H1 (cell line): ENCODE results near the gene VWA3B. TPM values are rescaled to one million over a fixed set of nuclear protein-coding genes. Genes with fewer than 3 reads are reported as not detected.

Experiments
- CTCF ChIA-PET: fragments of 300-600 bp; sonication (Branson Sonifier 250); formaldehyde crosslinking; loops from one replicate; lab custom pipeline; 2021; ENCODE audit not compliant: partially characterized antibody; lab: Charles Lee
- POLR2A ChIA-PET: fragments of 300-600 bp; sonication (Branson Sonifier 250); formaldehyde crosslinking; loops from one replicate; lab custom pipeline; 2021; ENCODE audit warnings: inconsistent platforms; ENCODE audit not compliant: partially characterized antibody; lab: Charles Lee
- DNase-seq, 2 experiments: peaks; one replicate each; pipeline versions ENCODE4 v3.0.0 to v3.0.0-alpha.2; 2010 to 2022; ENCODE audit warnings: low spot score in 2 of 2, low read depth in 1 of 2, mixed read lengths in 1 of 2
- FAIRE-seq: peaks from 2 replicates; lab custom pipeline; 2011; peaks lifted over from hg19 to GRCh38; lab: Jason Lieb, UNC
- H2AFZ ChIP-seq: 2 replicates; pipeline ENCODE4 v1.8.1; 2012; ENCODE audit warnings: low read length, inconsistent platforms
- H2AK5ac ChIP-seq: 2 replicates; pipeline ENCODE4 v1.6.1; 2013; ENCODE audit warnings: low read depth, low read length
- H2BK120ac ChIP-seq: replicated peaks from 2 replicates; pipeline ENCODE3; 2013; ENCODE audit warnings: low read depth, low read length, inconsistent platforms
- H2BK12ac ChIP-seq: 2 replicates; pipeline ENCODE4 v1.6.1; 2013; ENCODE audit warnings: low read depth, low read length
- H2BK15ac ChIP-seq: 2 replicates; pipeline ENCODE4 v1.6.1; 2013; ENCODE audit warnings: low read length
- H2BK20ac ChIP-seq: 2 replicates; pipeline ENCODE4 v1.6.1; 2013; ENCODE audit warnings: low read length
- H2BK5ac ChIP-seq: 2 replicates; pipeline ENCODE4 v1.6.1; 2013; ENCODE audit warnings: low read depth, low read length
- H3K14ac ChIP-seq: 2 replicates; pipeline ENCODE4 v1.6.1; 2013; ENCODE audit warnings: inconsistent platforms; ENCODE audit not compliant: insufficient read length
- H3K18ac ChIP-seq: 2 replicates; pipeline ENCODE4 v1.6.1; 2013; ENCODE audit warnings: low read length; ENCODE audit errors: extremely low read depth
- H3K23ac ChIP-seq: 2 replicates; pipeline ENCODE4 v1.6.1; 2013; ENCODE audit warnings: inconsistent platforms; ENCODE audit not compliant: insufficient read length
- H3K23me2 ChIP-seq: 2 replicates; pipeline ENCODE4 v1.6.1; 2013; ENCODE audit warnings: low read depth, low read length
- H3K27ac ChIP-seq: 2 replicates; pipeline ENCODE4 v1.6.1; 2011; ENCODE audit warnings: low read depth, low read length, inconsistent platforms
- H3K27me3 ChIP-seq, 4 experiments: replicated peaks in 1 of 4; 1 replicate in 1 of 4; 2 replicates in 3 of 4; pipeline versions ENCODE4 v1.6.1 to v1.8.1; 2011 to 2013; ENCODE audit warnings: low read length in 3 of 4, mild to moderate bottlenecking in 3 of 4, inconsistent platforms in 2 of 4, mixed read lengths in 2 of 4, moderate library complexity in 1 of 4; ENCODE audit not compliant: control insufficient read depth in 3 of 4, insufficient read depth in 3 of 4; ENCODE audit errors: extremely low read depth in 1 of 4
- H3K36me3 ChIP-seq, 4 experiments: 2 replicates each; pipeline versions ENCODE4 v1.6.1 to v1.8.1; 2011 to 2013; ENCODE audit warnings: mild to moderate bottlenecking in 4 of 4, low read length in 3 of 4, moderate library complexity in 2 of 4, control low read depth in 1 of 4, inconsistent platforms in 1 of 4; ENCODE audit not compliant: insufficient read depth in 4 of 4, control insufficient read depth in 2 of 4
- H3K4ac ChIP-seq: replicated peaks from 2 replicates; pipeline ENCODE3; 2013; ENCODE audit warnings: low read length, low read depth, mixed read lengths, inconsistent platforms; ENCODE audit not compliant: insufficient read length
- H3K4me1 ChIP-seq, 4 experiments: replicated peaks in 1 of 4; 1 replicate in 1 of 4; 2 replicates in 3 of 4; pipeline versions ENCODE4 v1.6.1 to v1.8.1; 2011 to 2013; ENCODE audit warnings: low read length in 3 of 4, inconsistent platforms in 2 of 4, mixed read lengths in 1 of 4; ENCODE audit not compliant: insufficient read depth in 4 of 4, control insufficient read depth in 3 of 4
- H3K4me2 ChIP-seq, 2 experiments: 2 replicates each; pipeline versions ENCODE4 v1.6.1 to v1.8.1; 2011 to 2013; ENCODE audit warnings: low read depth in 2 of 2, low read length in 2 of 2, control low read depth in 1 of 2, inconsistent platforms in 1 of 2, mild to moderate bottlenecking in 1 of 2; ENCODE audit not compliant: insufficient read depth in 1 of 2
- H3K4me3 ChIP-seq, 4 experiments: fragments of 200-600, 300-600 bp in 1 of 4; sonication (generic), shearing (Covaris generic), sonication (Bioruptor Twin) in 1 of 4; 2 replicates each; pipeline versions ENCODE4 v1.5.1 to v1.8.1; 2011 to 2016; ENCODE audit warnings: low read length in 4 of 4, low read depth in 3 of 4, control low read depth in 2 of 4, inconsistent platforms in 2 of 4, mild to moderate bottlenecking in 2 of 4, mixed read lengths in 1 of 4, moderate library complexity in 1 of 4; ENCODE audit not compliant: insufficient read depth in 2 of 4; ENCODE audit errors: extremely low read depth in 1 of 4
- H3K56ac ChIP-seq: replicated peaks from 2 replicates; pipeline ENCODE3; 2013; ENCODE audit warnings: low read depth, mild to moderate bottlenecking, mixed read lengths, low read length, inconsistent platforms; ENCODE audit not compliant: insufficient read length
- H3K79me1 ChIP-seq: 2 replicates; pipeline ENCODE4 v1.6.1; 2013; ENCODE audit warnings: low read depth, low read length, control low read depth
- H3K79me2 ChIP-seq, 2 experiments: 2 replicates each; pipeline versions ENCODE4 v1.6.1 to v1.8.1; 2012 to 2013; ENCODE audit warnings: low read length in 2 of 2, mild to moderate bottlenecking in 2 of 2, inconsistent platforms in 1 of 2; ENCODE audit not compliant: insufficient read depth in 2 of 2, control insufficient read depth in 1 of 2
- H3K9ac ChIP-seq, 4 experiments: replicated peaks in 1 of 4; 1 replicate in 1 of 4; 2 replicates in 3 of 4; pipeline versions ENCODE4 v1.6.1 to v1.8.1; 2011 to 2013; ENCODE audit warnings: low read depth in 3 of 4, low read length in 3 of 4, control low read depth in 2 of 4, mild to moderate bottlenecking in 2 of 4, moderate library complexity in 2 of 4, inconsistent platforms in 1 of 4; ENCODE audit errors: extremely low read depth in 1 of 4
- H3K9me3 ChIP-seq, 2 experiments: 2 replicates each; pipeline versions ENCODE4 v1.6.1 to v1.8.1; 2012 to 2013; ENCODE audit warnings: mild to moderate bottlenecking in 2 of 2, moderate library complexity in 2 of 2, control low read depth in 1 of 2, inconsistent platforms in 1 of 2, low read depth in 1 of 2, low read length in 1 of 2, mixed read lengths in 1 of 2; ENCODE audit not compliant: insufficient read depth in 2 of 2
- H4K20me1 ChIP-seq, 2 experiments: replicated peaks in 1 of 2; 2 replicates each; pipeline versions ENCODE3 to v1.8.1; 2011 to 2013; ENCODE audit warnings: inconsistent platforms in 2 of 2, low read length in 2 of 2, mild to moderate bottlenecking in 1 of 2; ENCODE audit not compliant: insufficient read depth in 2 of 2, control insufficient read depth in 1 of 2
- H4K5ac ChIP-seq: 2 replicates; pipeline ENCODE4 v1.6.1; 2013; ENCODE audit warnings: low read length, low read depth, mixed read lengths, inconsistent platforms; ENCODE audit not compliant: insufficient read length
- H4K8ac ChIP-seq: 2 replicates; pipeline ENCODE4 v1.8.0; 2013; ENCODE audit warnings: mild to moderate bottlenecking, moderate library complexity, low read length, inconsistent platforms; ENCODE audit not compliant: insufficient read depth; ENCODE audit errors: extremely low read depth
- H4K91ac ChIP-seq: replicated peaks from 2 replicates; pipeline ENCODE3; 2013; ENCODE audit warnings: low read length, mixed read lengths, inconsistent platforms; ENCODE audit not compliant: insufficient read length
- CBX5 ChIP-seq: fragments of 300-800, 300-1000 bp; sonication (generic); IDR thresholded peaks from 2 replicates; pipeline ENCODE4 v1.7.1; 2016; ENCODE audit warnings: antibody characterized with exemption, low read length, low read depth
- CREB1 ChIP-seq: IDR thresholded peaks from 2 replicates; pipeline ENCODE4 v1.6.1; 2012; ENCODE audit warnings: inconsistent platforms
- HDAC2 ChIP-seq, 2 experiments: fragments of 300-600 bp in 1 of 2; sonication (generic) in 1 of 2; IDR thresholded peaks; 2 replicates each; pipeline ENCODE4 v1.6.1; 2011 to 2012; ENCODE audit warnings: low read depth in 2 of 2, low read length in 2 of 2, mild to moderate bottlenecking in 2 of 2, moderate library complexity in 2 of 2, borderline replicate concordance in 1 of 2, inconsistent platforms in 1 of 2
- JUN ChIP-seq: IDR thresholded peaks from 2 replicates; pipeline ENCODE4 v1.6.1; 2011; ENCODE audit warnings: low read depth, mild to moderate bottlenecking, improper control_type of control experiment, low read length
- SP1 ChIP-seq: IDR thresholded peaks from 2 replicates; pipeline ENCODE4 v1.6.1; 2011; ENCODE audit warnings: low read depth, low read length
- SP4 ChIP-seq: IDR thresholded peaks from 2 replicates; pipeline ENCODE4 v1.6.1; 2012; ENCODE audit warnings: low read length, inconsistent platforms
- TCF12 ChIP-seq: IDR thresholded peaks from 2 replicates; pipeline ENCODE4 v1.6.1; 2011; ENCODE audit warnings: low read depth, mild to moderate bottlenecking, low read length
- WGBS, 2 experiments: shearing (Covaris generic) in 1 of 2; methylation state at CpG; one replicate each; pipeline versions ENCODE4 v1.1.6 to v1.1.7; 2013 to 2015; ENCODE audit warnings: low lambda C conversion rate in 2 of 2, mixed read lengths in 2 of 2, inconsistent platforms in 1 of 2, low coverage in 1 of 2, missing lambda C conversion rate in 1 of 2; ENCODE audit not compliant: insufficient replicate concordance in 2 of 2, insufficient coverage in 1 of 2, insufficient read length in 1 of 2; ENCODE audit errors: extremely low coverage in 1 of 2, missing lambda C conversion rate in 1 of 2; 5-methylcytosine and 5-hydroxymethylcytosine counted together
- polyA plus RNA-seq, 7 experiments: library from polyadenylated mRNA; depleted of rRNA in 3 of 7; stranded (reverse) in 5 of 7; unstranded in 2 of 7; fragments of >200 nt in 5 of 7; fragments of 200-250 nt in 2 of 7; gene quantifications; 1 replicate in 5 of 7; 2 replicates in 1 of 7; 4 replicates in 1 of 7; pipeline versions ENCODE4 v1.2.1 to v1.2.3, GENCODE V29; 2011 to 2013; ENCODE audit warnings: missing spikeins in 2 of 7, mixed read lengths in 2 of 7
- total RNA-seq: library from RNA; stranded (reverse); fragmentation: NEBNext Ultra II Directional; extraction: Animal tissue kit (Norgen Biotek cat#: 25700); gene quantifications from 2 replicates; pipeline ENCODE4 v1.2.1, GENCODE V29; 2021
- TF ChIP-seq, protein P1 (sequence below): IDR thresholded peaks from 2 replicates; pipeline ENCODE4 v1.6.1; 2011; ENCODE audit warnings: low read depth, mild to moderate bottlenecking, low read length; ENCODE audit not compliant: insufficient read depth

The VWA3B gene
- total and polyA plus RNA-seq, 2 of the 8 experiments (the other 6 are each of a cell fraction or from before 2014, with no cell fraction given): not detected

DNA sequence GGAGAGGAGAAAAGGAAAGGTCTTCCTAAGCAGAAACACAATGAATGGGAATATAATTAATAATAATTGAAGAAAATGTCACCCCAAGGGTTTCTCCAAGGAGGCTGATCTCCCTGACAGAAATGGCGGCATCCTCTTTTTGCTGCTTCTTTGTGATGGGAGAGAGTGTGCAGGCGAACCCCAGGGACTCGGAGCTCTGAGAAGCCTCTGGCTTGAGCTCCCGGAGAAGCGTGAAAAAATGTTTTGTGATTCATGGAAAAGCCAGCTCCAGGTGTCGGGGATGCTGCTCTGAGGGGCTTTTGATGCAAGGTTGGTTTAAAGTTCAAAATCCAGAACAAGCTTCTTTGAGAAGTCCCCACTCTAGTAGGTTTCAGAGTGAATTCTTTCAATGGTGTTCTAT lies 91.0 kb downstream of the VWA3B start:
- no peaks in the 10 kb centered on the region for H3K4me1 ChIP-seq
- ChIA-PET POLR2A (no interaction called here), CTCF (interaction anchor here (0.6 to 1.4 kb wide), 5 partner anchors 9 to 1882 kb away, joined by 3 to 7 read pairs (median 3); no protein-coding TSS in a partner anchor)
- no peak overlapping the region for H2AK5ac ChIP-seq
- no peak overlapping the region for H2BK20ac ChIP-seq
- H4K91ac ChIP-seq: no peak overlapping the region
- no peak overlapping the region for H3K27ac ChIP-seq
- TF ChIP-seq SP1 (no peak), TCF12 (no peak), CBX5 (no peak), HDAC2 (IDR thresholded peaks at IDR 0.05; ENCODE audit: borderline replicate concordance in 1 of 2, low read depth in 2 of 2, low read length in 2 of 2) (no peak), SP4 (no peak), CREB1 (no peak), JUN (no peak)
- TF ChIP-seq, protein P1, sequence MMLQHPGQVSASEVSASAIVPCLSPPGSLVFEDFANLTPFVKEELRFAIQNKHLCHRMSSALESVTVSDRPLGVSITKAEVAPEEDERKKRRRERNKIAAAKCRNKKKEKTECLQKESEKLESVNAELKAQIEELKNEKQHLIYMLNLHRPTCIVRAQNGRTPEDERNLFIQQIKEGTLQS: no peak
- no peak for FAIRE-seq
- H2BK12ac ChIP-seq: no peak overlapping the region
- H3K23ac ChIP-seq: no peak overlapping the region
- H3K79me2 ChIP-seq: no peaks in the 10 kb centered on the region
- H4K20me1 ChIP-seq: no peaks in the 10 kb centered on the region
- no peak overlapping the region for H3K14ac ChIP-seq
- no peak overlapping the region for H3K4me3 ChIP-seq
- no peak overlapping the region; the same call in 1 of the 2 replicates for H3K18ac ChIP-seq
- no peak overlapping the region for H2AFZ ChIP-seq
- no peak overlapping the region for H4K5ac ChIP-seq
- H3K4me2 ChIP-seq: no peak overlapping the region
- no peak overlapping the region for H4K8ac ChIP-seq
- H2BK120ac ChIP-seq: no peak overlapping the region
- H3K27me3 ChIP-seq: no peaks in the 10 kb centered on the region; a peak in 1 of 7 replicates
- H2BK15ac ChIP-seq: no peak overlapping the region
- H3K9ac ChIP-seq: no peak overlapping the region
- H3K79me1 ChIP-seq: no peaks in the 10 kb centered on the region
- H3K56ac ChIP-seq: no peak overlapping the region
- no peaks in the 10 kb centered on the region for H3K36me3 ChIP-seq
- H2BK5ac ChIP-seq: no peak overlapping the region
- H3K4ac ChIP-seq: no peak overlapping the region
- no peaks in the 10 kb centered on the region; the same call in 1 of the 2 replicates for H3K23me2 ChIP-seq
- no peak for DNase-seq
- 89% methylated on average over 6 of the region's 6 CpGs; no CpG with 5 or more reads in 1 of the 2 experiments for WGBS, 2 experiments
- no peaks in the 10 kb centered on the region for H3K9me3 ChIP-seq
